ENCODE results near the gene C4orf50. TPM values are rescaled to one million over a fixed set of nuclear protein-coding genes. Genes with fewer than 3 reads are reported as not detected.
"Not testable (repeated sequence)": the region's sequence is repeated elsewhere in the genome, so short reads cannot be mapped to it uniquely, and the experiment has no call there.

The C4orf50 gene
- total and polyA plus RNA-seq, 4 donors: under 0.01 to 0.17 TPM; not detected in 2

DNA sequence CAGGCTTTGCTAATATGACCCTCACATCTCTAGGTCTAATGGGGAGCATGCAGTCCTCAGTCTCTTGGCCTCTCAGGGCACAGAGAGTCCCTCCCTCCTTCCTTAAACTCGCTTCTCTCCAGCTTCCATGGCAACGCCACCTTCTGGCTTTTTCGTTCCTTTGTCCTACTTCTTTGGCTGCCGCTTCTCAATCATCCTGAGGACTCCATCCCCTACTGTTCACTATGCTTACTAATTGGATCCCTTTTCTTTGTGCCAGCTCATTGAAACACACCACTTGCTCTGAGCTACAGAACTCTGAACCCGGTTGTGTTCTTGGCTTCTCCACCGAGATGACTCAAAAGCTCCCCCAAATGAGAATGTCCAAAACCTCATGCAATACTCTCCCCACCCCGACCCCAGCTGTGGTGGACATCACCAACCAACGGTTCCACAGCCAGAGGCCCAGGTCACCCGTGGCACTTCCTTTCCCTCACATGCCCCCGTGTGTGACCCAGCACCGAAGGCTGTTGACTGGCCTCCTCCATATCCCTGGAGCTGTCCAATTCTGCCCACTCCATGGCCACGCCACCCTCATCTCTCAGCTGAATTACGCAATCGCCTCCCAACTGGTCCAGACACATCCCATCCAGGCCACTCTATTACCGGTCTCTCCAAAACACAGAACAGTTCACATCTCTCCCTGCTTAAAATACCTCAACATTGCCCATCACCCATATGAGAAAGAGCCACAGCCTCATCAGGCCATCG is 160.0 kb downstream of the C4orf50 start:
- H3K4me3 ChIP-seq (ENCODE audit: low read depth in 1 of 3, low read length in 3 of 3): no peak overlapping the region
- no peaks in the 10 kb centered on the region for H3K4me1 ChIP-seq (ENCODE audit: control insufficient read depth in 4 of 4, insufficient read depth in 4 of 4, low read length in 3 of 4)
- no peak overlapping the region for H3K27ac ChIP-seq (ENCODE audit: low read depth in 1 of 2, low read length in 2 of 2)
- no peaks in the 10 kb centered on the region for H3K9me3 ChIP-seq (ENCODE audit: control insufficient read depth in 4 of 4, low read length in 3 of 4)
- peaks cover 0 to 3% (median 1%) of the 10 kb centered on the region in 4 donors for H3K27me3 ChIP-seq (ENCODE audit: control insufficient read depth in 4 of 4, insufficient read depth in 4 of 4, low read length in 3 of 4)
- TF ChIP-seq, protein P1, sequence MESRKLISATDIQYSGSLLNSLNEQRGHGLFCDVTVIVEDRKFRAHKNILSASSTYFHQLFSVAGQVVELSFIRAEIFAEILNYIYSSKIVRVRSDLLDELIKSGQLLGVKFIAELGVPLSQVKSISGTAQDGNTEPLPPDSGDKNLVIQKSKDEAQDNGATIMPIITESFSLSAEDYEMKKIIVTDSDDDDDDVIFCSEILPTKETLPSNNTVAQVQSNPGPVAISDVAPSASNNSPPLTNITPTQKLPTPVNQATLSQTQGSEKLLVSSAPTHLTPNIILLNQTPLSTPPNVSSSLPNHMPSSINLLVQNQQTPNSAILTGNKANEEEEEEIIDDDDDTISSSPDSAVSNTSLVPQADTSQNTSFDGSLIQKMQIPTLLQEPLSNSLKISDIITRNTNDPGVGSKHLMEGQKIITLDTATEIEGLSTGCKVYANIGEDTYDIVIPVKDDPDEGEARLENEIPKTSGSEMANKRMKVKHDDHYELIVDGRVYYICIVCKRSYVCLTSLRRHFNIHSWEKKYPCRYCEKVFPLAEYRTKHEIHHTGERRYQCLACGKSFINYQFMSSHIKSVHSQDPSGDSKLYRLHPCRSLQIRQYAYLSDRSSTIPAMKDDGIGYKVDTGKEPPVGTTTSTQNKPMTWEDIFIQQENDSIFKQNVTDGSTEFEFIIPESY (IDR thresholded peaks at IDR 0.05): no peak
- TF ChIP-seq HNF4G (IDR thresholded peaks at IDR 0.05) (no peak), TAF1 (conservative IDR thresholded peaks at IDR 0.05) (no peak), REST (IDR thresholded peaks at IDR 0.05) (no peak), EGR1 (IDR thresholded peaks at IDR 0.05; ENCODE audit: low read depth in 2 of 2) (no peak), RXRA (IDR thresholded peaks at IDR 0.05) (no peak), NR2F2 (IDR thresholded peaks at IDR 0.05) (no peak)
- H3K9ac ChIP-seq (ENCODE audit: low read depth in 1 of 2, low read length in 2 of 2): no peak overlapping the region
- no peak for DNase-seq (ENCODE audit: low spot score)
- 82% methylated on average over 16 of the region's 16 CpGs for WGBS
- no peaks in the 10 kb centered on the region for H3K36me3 ChIP-seq (ENCODE audit: control insufficient read depth in 4 of 4, insufficient read depth in 3 of 4, low read depth in 1 of 4, low read length in 3 of 4)

DNA sequence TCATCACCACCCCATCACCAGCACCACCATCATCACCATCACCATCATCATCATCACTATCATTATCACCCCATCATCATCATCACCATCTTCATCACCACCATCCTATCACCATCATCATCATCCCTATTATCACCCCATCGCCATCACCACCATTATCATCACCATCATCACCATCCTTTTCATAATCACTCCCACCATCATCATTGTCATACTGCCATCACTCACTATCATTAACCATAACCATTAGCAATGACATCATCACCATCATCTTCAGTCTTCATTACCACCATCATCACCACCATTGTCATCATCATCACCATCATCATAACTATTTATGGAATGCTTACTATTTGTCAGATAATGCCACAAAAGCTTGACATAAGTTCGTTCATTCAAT is 161.0 kb downstream of the C4orf50 start:
- Histone ChIP-seq H3K27ac (ENCODE audit: low read depth in 1 of 2, low read length in 2 of 2) (no peak overlapping the region), H3K27me3 (ENCODE audit: control insufficient read depth in 4 of 4, insufficient read depth in 4 of 4, low read length in 3 of 4) (no peaks in the 10 kb centered on the region), H3K9me3 (ENCODE audit: control insufficient read depth in 4 of 4, low read length in 3 of 4) (no peaks in the 10 kb centered on the region), H3K9ac (ENCODE audit: low read depth in 1 of 2, low read length in 2 of 2) (no peak overlapping the region), H3K4me1 (ENCODE audit: control insufficient read depth in 4 of 4, insufficient read depth in 4 of 4, low read length in 3 of 4) (no peaks in the 10 kb centered on the region), H3K36me3 (ENCODE audit: control insufficient read depth in 4 of 4, insufficient read depth in 3 of 4, low read depth in 1 of 4, low read length in 3 of 4) (no peaks in the 10 kb centered on the region), H3K4me3 (ENCODE audit: low read depth in 1 of 3, low read length in 3 of 3) (no peak overlapping the region)
- TF ChIP-seq TAF1 (conservative IDR thresholded peaks at IDR 0.05): no peak
- 68% methylated on average over 2 of the region's 2 CpGs for WGBS
- no peak for DNase-seq (ENCODE audit: low spot score)

DNA sequence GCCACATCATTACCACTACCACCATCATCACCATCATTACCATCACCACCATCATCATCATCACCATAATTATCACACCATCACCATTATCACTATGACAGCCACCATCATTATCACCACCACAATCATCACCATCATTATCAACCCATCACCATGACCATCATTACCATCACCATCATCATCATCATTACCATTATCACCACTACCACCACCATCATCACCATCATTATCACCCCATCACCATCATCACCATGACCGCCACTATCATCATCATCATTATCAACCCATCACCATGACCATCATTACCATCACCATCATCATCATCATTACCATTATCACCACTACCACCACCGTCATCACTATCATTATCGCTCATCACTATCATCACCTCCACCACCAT is 161.9 kb downstream of the C4orf50 start:
- not testable (repeated sequence) for H3K36me3 ChIP-seq (ENCODE audit: control insufficient read depth in 4 of 4, insufficient read depth in 3 of 4, low read depth in 1 of 4, low read length in 3 of 4); DNase-seq (ENCODE audit: low spot score); H3K27me3 ChIP-seq (ENCODE audit: control insufficient read depth in 4 of 4, insufficient read depth in 4 of 4, low read length in 3 of 4); H3K4me3 ChIP-seq (ENCODE audit: low read depth in 1 of 3, low read length in 3 of 3); H3K27ac ChIP-seq (ENCODE audit: low read depth in 1 of 2, low read length in 2 of 2); H3K4me1 ChIP-seq (ENCODE audit: control insufficient read depth in 4 of 4, insufficient read depth in 4 of 4, low read length in 3 of 4); H3K9ac ChIP-seq (ENCODE audit: low read depth in 1 of 2, low read length in 2 of 2); H3K9me3 ChIP-seq (ENCODE audit: control insufficient read depth in 4 of 4, low read length in 3 of 4)
- WGBS: 94% methylated on average over 3 of the region's 3 CpGs
